HTR-8/SVneo (cell line): Measurements from ENCODE around the gene NRG2.
A peak's percentile ranks its signal among the peaks of the same experiment; 100 is the strongest.

Source experiments
- DNase-seq: peaks from one replicate; pipeline ENCODE4 v3.0.0; 2011; ENCODE audit warnings: low spot score, mixed read lengths; ENCODE audit not compliant: insufficient read length
- FAIRE-seq: peaks from 2 replicates; lab custom pipeline; 2011; peaks lifted over from hg19 to GRCh38; lab: Jason Lieb, UNC

The NRG2 gene

DNA sequence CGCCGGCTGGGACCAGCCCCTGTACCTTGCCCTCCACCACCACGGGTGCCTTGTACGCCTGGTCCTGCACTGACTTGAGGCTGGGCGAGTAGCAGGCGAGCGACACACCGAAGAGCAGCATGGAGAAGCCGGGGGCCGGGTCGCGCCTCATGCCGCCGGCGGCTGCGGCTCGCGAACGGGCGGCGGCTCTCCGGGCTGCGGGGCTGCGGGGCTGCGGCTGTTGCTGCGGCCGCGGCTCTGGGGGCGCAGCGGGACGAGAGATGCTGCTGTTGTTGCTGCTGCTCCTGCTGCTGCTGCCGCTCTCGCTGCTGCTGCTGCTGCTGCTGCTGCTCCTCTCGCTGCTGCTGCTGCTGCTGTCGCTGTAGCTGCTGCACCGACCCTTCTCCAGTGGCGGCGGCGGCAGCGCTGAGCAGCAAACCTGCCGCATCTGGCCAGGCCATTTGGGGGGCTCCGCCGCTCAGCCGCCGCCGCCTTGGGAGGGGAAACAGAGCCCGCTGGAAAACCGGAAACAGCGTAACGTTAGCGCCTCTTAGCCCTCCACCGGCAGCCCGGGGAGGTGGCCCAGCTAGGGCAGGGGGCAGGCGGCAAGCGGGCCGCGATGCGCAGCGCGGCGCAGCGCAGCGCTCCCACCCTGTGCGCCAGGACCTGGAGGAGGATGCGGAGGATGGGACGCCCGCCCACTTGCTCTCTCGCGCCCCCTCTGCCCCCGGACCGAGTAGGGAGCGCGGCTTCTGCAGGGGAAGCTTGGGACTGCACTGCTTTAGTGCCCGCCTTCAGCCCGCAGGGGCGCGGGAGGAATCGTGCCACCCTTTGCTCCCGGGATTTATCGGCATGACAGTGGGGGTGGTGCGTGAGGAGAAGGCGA is at the start of gene NRG2:
TSS of gene NRG2 (minus strand) at position 657 of the 865 bp plus-strand sequence.
- DNase-seq (peak; percentile 80), FAIRE-seq (peak; percentile 76)

DNA sequence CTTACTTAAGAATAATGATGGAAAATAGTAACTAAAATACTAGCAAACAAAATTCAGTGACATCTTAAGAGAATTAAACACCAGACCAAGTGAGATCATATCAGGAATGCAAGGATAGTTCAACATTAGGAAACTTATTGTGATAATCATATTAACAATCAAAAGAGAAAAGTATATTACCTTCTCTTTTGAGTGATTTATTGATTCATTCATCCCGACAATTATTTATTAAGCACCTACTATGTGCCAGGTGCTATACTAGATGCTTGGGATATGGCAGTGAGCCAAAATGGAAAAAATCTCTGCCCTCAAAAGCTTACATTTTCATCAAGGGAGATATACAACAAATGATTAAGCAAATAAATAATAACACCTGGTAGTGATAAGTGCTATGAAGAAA is 47.2 kb upstream of the NRG2 start:
- no peak for FAIRE-seq
- no peak for DNase-seq

DNA sequence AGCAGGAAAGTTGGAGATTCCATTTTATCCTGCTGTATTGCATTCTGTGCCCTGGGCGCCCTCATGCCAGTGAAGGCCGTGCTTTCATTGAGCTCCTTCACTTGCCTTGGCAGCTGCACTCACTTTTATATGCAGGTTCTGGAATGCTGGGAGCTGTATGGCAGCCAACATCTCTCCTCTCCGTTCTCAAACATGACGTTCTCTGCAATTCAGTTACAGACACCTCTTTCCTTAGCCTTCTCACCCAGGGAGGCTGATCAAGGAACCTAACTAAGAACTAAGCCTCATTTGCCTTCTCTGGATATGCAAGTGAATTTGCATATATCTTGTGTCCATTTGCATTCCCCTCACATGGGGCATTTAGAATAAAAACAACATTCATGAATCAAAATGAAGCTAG is 41.4 kb upstream of the NRG2 start:
- FAIRE-seq (no peak), DNase-seq (no peak)

DNA sequence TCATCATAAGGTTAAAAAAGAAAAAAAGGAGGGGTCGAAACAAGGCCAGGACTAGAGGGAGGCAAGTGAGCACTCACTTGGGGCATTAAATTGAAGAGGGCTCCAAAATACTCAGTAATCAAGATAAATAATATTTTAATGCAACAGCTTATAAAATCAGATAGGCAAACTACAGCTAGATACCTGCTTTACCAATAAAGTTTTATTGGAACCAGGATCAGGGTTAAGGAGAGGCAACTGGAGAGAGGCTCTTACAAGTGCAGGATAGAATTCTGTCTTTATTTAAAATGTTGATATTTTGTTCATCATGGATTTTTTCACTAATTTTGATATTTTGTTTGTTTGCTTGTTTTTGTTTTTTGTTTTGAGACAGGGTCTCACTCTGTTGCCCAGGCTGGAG is 40.6 kb upstream of the NRG2 start:
- FAIRE-seq: no peak

DNA sequence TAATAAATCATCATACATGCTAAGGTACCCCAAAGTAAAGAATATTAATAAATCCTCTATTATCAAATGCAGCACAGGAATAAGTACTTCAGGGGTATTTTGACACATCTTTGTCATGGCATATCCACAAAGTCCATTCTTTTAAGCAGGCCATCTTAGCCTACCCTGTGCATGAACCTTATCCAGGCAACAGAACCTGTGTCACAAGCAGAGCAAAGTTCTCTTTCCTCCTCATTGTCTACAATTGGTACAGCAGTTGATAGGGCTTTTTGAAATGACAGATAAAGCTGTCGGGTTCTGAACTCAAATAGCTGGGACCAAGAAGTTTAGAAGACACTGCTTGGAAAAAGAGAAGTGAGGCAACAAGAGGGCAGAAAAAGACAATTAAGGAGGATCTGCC is 40.0 kb upstream of the NRG2 start:
- DNase-seq (no peak), FAIRE-seq (no peak)

More for the DNA sequence above, 40.6 kb upstream of the NRG2 start:
- DNase-seq: no peak

DNA sequence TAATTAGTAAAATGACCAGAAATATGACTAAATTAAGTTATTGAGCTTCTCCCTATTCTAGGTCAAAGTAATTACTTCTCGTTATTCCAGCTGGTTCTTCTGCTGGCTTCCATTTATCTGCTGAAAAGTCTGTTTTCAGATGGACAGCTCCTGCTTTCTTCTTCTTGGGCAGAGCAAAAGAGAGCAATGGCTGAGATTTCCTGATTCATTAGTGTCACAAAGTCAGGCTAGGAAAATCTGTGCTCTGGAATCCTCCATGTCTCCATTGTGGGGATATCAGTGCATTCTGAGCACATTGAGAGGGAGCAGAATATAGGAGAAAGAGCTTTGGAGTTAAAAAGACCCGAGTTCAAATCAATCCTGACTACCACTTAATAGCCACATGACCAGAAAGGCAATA is 33.7 kb upstream of the NRG2 start:
- DNase-seq (no peak), FAIRE-seq (no peak)

DNA sequence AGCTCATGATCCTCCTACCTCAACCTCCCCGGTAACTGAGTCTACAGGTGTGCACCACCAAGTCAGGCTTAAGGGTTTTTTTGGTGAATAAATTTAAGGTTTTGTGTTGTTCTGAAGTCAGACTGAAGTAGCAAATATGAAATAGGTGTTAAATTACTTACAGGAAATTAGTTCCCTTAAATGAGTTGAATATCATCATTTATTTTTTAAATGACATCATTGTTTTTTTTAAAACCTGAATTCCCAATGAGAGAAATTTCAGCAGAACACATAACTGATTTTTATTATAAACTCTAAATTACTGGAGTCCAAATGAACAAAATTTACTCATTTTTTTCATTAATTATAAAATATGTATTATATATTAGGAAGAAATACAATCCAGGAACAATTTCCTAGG is 33.0 kb upstream of the NRG2 start:
- no peak for FAIRE-seq
- DNase-seq: no peak

DNA sequence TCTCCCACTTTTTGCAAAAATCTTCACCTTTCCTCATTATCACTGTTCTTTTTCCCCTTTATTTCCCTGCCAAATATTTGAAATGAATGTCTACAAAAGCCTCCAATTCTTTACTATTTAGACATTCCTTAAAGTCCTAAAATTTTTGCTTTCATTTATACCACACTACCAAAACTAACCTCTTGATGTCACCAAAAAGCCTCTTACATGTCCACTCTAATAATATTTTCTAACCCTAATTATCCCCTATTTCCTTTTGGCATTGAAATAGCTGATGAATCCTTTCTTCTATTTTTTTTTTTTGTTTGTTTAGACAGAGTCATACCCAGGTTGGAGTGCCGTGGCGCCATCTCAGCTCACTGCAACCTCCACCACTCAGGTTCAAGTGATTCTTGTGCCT is 32.3 kb upstream of the NRG2 start:
- DNase-seq (peak; percentile 15), FAIRE-seq (no peak)

DNA sequence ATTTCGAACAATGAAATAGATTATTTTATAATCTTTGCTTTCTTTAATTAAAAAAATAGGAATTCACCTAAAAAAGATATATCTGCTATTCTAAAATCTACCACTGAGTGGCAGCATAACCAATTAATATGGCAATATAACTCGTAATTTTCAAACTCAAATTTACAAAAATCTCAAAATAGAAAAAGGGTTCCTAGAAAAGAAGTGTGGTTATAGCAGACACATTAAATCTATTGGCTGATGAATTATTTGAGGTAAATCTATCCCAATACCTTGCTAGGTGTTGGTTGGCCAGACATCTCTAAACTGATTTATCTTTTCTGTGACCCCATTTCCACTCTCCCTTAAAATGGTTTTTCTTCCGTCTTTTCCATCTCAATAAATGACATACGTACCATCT is 30.2 kb upstream of the NRG2 start:
- DNase-seq (peak; percentile 12), FAIRE-seq (no peak)

DNA sequence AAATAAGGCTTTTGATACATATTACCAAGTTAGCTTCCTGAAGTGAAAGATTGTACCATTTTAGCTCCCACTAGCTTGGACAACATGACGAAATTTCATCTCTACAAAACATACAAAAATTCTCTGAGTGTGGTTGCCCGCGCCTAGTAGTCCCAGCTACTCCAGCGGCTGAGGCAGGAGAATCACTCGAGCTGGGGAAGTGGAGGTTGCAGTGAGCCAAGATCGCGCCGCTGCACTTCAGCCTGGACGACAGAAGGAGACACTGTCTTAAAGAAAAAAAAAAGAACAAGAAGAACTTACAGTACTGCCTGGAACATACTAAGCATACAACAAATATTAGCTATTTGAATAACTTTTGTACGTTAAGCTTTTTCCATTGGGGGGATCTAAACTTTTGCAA is 29.7 kb upstream of the NRG2 start:
- no peak for FAIRE-seq
- no peak for DNase-seq

DNA sequence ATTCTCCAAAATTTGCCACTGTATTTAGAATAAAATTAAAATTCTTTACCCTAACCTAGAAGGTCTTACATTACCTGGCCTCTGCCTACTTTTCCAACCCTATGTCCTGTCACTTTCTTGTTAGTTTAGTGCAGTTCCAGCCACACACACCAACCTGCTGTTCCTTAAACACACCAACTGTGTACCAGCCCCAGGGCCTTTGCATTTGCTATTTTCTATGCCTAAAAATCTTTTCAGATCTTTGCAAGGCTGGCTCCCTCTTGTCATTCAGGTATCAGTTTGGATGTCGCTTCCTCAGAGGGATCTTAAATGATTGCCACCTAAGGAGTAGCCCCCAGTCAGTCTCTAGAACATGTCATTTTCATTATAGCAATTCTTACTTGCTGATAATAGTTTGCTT is 17.7 kb upstream of the NRG2 start:
- DNase-seq: no peak
- no peak for FAIRE-seq

DNA sequence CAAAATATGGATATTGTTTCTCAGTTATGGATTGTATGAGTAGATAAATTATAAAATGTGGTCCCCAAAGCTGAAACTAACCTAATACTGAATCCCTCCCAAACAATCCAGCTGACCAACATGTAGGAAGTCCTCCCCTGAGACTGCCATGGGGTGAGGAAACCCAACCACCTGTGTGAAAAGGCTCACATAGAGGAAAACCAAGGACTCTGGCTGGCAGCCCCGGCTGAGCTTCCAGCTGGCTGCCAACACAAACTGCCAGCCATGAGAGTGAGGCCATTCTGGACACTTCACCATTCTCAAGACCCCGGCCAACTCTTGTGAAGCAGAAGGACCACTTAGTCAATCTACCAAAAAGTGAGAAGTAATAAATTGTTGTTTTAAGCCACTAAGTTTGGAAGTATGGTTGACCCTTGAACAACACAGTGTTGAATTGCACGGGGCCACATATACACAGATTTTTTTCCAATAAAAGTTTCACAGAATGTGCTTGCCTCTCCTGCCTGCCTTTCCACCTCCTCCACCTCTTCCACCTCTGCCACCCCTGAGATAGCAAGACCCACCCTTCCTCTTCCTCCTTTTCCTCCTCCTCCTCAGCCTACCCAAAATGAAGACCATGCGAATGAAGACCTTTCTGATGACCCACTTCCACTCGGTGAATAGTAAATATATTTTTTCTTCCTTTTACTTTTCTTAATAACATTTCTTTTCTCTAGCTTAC is 15.3 kb upstream of the NRG2 start:
- no peak for FAIRE-seq
- no peak for DNase-seq

DNA sequence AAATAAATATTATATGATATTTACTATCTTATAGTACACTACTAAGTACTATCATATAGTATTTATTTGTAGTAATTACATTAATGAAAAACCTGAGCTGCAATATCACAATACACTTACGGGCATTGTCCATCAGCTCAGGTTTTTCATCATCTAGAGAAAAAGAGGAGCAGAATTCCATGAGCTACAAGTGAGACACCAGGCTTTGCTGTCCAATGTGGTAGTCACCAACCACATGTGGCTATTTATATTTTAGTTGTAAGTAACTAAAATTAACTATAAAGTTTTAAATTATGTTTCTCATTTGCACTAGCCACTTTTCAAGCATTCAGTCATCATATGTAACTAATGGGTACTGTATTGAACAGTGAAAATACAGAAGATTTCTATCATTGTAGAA is 13.8 kb upstream of the NRG2 start:
- no peak for FAIRE-seq
- no peak for DNase-seq

DNA sequence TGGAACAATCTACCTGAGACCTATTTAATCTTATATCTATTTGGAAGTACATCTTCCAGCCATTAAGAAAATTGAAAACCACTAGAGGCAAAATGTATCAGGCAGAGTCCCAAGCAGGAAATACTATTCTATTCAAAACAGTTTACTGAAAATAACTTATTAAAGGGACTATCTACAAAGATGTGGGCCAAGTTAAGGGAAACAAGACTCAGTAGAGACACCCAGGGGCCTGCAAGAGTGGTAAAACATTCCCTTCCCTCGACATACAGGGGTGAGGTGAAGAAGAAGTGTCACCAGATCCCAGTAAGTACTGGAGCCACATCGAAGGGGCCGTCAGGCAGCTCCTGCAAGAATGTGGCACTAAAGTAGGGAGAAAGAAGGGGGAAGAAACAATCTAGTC is 12.1 kb upstream of the NRG2 start:
- DNase-seq (no peak), FAIRE-seq (no peak)

DNA sequence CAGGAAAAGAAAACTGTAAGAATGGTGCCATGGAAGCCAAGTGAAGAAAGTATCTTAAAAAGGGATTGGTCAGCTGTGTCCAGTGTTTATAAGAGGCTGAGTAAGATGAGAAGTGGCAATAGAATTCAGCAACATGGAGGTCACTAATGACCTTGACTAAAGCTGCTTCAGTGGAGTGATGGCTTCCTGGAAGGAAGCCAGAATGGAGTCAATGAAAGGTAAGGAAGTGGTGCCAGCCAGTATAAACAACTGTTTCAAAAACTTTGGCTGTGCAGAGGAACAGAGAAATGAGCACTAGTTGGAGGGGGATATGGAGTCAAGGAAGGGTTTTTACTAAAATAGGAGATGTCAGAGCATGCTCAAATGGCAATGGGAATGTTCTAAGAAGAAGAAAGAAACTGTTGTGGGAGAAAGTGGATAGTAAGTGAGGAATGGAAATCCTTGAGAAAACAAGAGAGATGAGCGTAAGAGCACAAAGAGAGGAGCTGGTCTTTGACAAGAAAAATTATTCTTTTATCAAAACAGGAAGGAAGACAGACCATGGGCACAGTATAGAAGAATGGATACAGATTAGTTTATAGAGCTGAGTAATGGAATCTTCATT is 11.1 kb upstream of the NRG2 start:
- DNase-seq: no peak
- no peak for FAIRE-seq

DNA sequence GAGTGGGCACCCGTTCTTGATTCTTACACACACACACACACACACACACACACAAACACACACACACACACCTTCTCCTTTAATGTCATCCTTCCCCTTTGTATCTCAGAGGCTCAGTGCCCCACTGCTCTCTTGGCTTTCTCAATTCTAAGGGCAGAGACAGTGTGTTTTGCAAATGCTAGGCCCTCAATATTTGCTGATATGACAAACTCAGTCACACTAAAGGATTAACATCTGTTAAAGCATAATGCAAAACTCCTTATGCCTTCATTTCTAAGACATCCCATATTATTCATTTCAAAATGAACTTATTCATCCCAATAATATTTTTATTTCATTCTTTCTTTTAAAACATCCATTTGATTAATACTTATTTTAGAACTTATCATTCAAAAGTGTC is 8.9 kb upstream of the NRG2 start:
- DNase-seq: no peak
- FAIRE-seq: no peak

DNA sequence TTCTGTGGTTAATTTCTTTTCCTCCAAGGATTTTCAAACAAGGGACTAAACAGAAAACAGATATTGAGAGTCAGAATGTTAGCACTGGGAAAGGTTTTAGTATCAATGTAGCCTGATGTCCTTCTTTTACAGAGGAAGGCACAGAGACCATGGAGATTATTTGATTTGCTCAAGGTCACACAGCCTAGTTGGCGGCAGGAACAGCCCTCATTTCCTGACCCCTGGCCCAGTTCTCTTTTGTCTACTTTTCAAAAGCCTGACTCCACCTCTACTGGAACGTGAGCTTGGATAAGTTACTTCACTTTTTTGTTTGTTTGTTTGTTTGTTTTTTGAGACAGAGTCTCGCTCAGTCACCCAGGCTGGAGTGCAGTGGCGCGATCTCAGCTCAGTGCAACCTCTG is 6.6 kb upstream of the NRG2 start:
- FAIRE-seq (no peak), DNase-seq (no peak)

DNA sequence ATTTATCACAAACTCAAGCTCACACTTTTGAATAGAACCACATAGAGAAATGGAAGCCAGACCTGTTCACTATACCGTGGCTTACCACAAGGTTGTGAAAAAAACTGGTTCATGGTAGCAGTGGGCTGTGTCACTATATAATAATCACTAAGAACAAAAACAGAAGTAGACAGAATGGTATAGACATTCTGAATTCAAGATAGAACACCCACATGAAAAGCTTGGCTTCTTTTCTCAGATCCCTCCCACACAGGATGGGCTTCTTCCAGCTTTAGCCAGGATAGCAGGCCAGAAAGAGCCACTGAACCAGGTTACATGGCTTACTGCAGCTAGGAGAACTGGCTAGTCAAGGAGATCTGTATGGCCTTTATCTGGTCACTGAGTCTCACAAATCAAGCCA is 6.1 kb upstream of the NRG2 start:
- DNase-seq (no peak), FAIRE-seq (no peak)

DNA sequence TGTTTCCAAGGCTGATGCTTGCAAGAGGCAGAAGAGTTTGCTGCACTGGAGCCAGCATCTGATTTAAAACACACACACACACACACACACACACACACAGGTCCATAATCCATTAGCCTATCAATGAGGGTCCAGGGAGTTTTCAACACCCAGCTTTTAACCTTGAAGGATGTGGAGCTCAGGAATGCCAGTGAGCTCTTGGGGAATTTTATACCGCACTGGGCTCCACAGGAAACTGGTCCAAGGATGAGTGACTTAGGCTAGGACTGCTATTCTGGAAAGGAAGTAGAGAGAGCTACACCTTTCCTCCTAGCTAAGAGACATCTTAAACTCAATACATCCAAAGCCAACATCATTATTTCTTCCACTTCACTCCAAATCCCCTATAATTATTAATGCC is 942 bp upstream of the NRG2 start:
- FAIRE-seq (no peak), DNase-seq (no peak)

DNA sequence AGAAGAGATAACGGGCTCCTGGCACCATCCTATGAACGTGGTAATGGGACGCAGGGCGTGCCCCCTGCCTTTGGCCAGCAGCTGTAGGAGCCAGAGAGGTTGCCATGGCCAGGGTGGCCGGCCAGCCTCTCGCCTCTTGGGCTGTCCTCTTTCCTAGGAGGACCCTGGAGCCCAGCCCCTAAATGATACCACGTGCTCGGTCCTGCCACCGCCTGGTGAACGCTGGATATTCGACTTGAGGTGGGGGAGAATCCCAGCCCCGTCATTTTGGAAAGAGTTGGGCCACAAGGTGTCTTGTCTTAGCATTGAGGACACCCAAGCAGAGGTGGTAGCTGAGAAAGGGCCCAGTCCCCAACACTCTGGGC is 391 bp upstream of the NRG2 start:
- FAIRE-seq: no peak

DNA sequence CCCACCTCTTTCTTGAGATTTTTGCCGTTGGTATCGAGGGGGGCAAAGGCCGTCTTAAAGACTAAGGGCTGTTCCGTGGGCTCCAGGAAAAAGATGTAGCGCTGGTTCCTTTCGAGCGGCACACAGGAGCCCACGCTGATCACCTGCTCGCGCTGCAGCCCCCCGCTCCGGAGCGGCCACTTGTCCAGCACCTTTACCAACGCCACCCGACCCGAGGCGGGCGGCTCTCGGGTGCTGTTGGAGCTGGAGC is 781 bp downstream of the NRG2 start:
- no peak for FAIRE-seq
- no peak for DNase-seq

More for the DNA sequence above, 391 bp upstream of the NRG2 start:
- DNase-seq: peak; percentile 59
